HepG2 (cell line): ENCODE data around the gene MYL2. TPM values are rescaled to one million over a fixed set of nuclear protein-coding genes. Genes with fewer than 3 reads are reported as not detected.

Experiments
- ATAC-seq: fragments of 200-7000 bp; cut with Tn5 transposase; 3 replicates; pipeline ENCODE4 v1.9.1; 2020; ENCODE audit warnings: mild to moderate bottlenecking, moderate library complexity
- BruUV-seq: library from RNA; stranded (reverse); fragments of 400-500 nt; replicated peaks from 2 replicates; lab custom pipeline; 2021; lab: Mats Ljungman, UMichigan
- CTCF ChIA-PET: fragments of 300-600 bp; formaldehyde crosslinking; extraction: SDS; loops from one replicate; lab custom pipeline; 2021; ENCODE audit warnings: low total read pairs, inconsistent platforms, low intra/inter-chr PET ratio; lab: Yijun Ruan, JAX
- POLR2A ChIA-PET: fragments of 350-600 bp; sonication (Branson Sonifier 250); formaldehyde crosslinking; loops from one replicate; lab custom pipeline; 2020; ENCODE audit warnings: antibody characterized with exemption, inconsistent platforms; lab: Yijun Ruan, JAX
- DNase-seq: peaks from one replicate; pipeline ENCODE4 v3.0.0-alpha.2; 2015; ENCODE audit warnings: low spot score
- FAIRE-seq: peaks from 3 replicates; lab custom pipeline; 2011; peaks lifted over from hg19 to GRCh38; lab: Jason Lieb, UNC
- H2AFZ ChIP-seq: one replicate; pipeline ENCODE4 v1.6.1; 2011; ENCODE audit warnings: low read length, inconsistent platforms
- H3K27ac ChIP-seq: fragments of 300-600 bp; 3 replicates; pipeline ENCODE4 v1.8.0; 2011; ENCODE audit warnings: mixed run types, mild to moderate bottlenecking, mixed read lengths, low read length, inconsistent platforms; ENCODE audit not compliant: insufficient read depth; ENCODE audit errors: extremely low read length
- H3K27me3 ChIP-seq, 2 experiments: fragments of 200-600 bp in 1 of 2; 2 replicates in 1 of 2; 3 replicates in 1 of 2; pipeline versions ENCODE4 v1.6.0 to v1.8.0; 2011; ENCODE audit warnings: low read length in 2 of 2, mild to moderate bottlenecking in 2 of 2, moderate library complexity in 2 of 2, inconsistent platforms in 1 of 2; ENCODE audit not compliant: insufficient read depth in 2 of 2, control insufficient read depth in 1 of 2
- H3K36me3 ChIP-seq, 2 experiments: fragments of 200-600 bp in 1 of 2; replicated peaks in 1 of 2; 2 replicates in 1 of 2; 3 replicates in 1 of 2; pipeline versions ENCODE4 v1.5.1 to v1.8.0; 2011; ENCODE audit warnings: low read length in 2 of 2, inconsistent platforms in 1 of 2; ENCODE audit not compliant: insufficient read depth in 2 of 2, control insufficient read depth in 1 of 2
- H3K4me1 ChIP-seq: 2 replicates; pipeline ENCODE4 v1.5.1; 2012; ENCODE audit warnings: low read length, inconsistent platforms; ENCODE audit not compliant: insufficient read depth
- H3K4me2 ChIP-seq: 2 replicates; pipeline ENCODE4 v1.6.0; 2011; ENCODE audit warnings: low read depth, low read length, inconsistent platforms
- H3K4me3 ChIP-seq, 3 experiments: fragments of 200-600 bp in 1 of 3; sonication (generic), shearing (Covaris generic) in 1 of 3; replicated peaks in 1 of 3; 2 replicates each; pipeline ENCODE4 v1.5.1; 2011 to 2016; ENCODE audit warnings: low read length in 3 of 3, inconsistent platforms in 2 of 3, low read depth in 2 of 3, mild to moderate bottlenecking in 2 of 3, control low read depth in 1 of 3, mixed read lengths in 1 of 3; ENCODE audit not compliant: insufficient read depth in 1 of 3
- H3K79me2 ChIP-seq: one replicate; pipeline ENCODE4 v1.6.1; 2011; ENCODE audit warnings: low read length, inconsistent platforms; ENCODE audit not compliant: insufficient read depth
- H3K9ac ChIP-seq: 2 replicates; pipeline ENCODE4 v1.6.0; 2011; ENCODE audit warnings: mild to moderate bottlenecking, low read depth, low read length, inconsistent platforms; ENCODE audit not compliant: insufficient read depth
- H3K9me3 ChIP-seq: 2 replicates; pipeline ENCODE4 v1.5.1; 2012; ENCODE audit warnings: mild to moderate bottlenecking, low read length
- H4K20me1 ChIP-seq: 2 replicates; pipeline ENCODE4 v1.6.0; 2011; ENCODE audit warnings: inconsistent platforms, mild to moderate bottlenecking, low read length, moderate library complexity; ENCODE audit not compliant: insufficient read depth
- ATF7 ChIP-seq, 2 experiments: fragments of 450-650 bp in 1 of 2; sonication (generic) in 1 of 2; formaldehyde crosslinking in 1 of 2; IDR thresholded peaks; 2 replicates each; pipeline versions ENCODE4 v1.4.0 to v1.6.1; 2016 to 2020; ENCODE audit warnings: antibody characterized with exemption in 1 of 2, mild to moderate bottlenecking in 1 of 2, missing genetic modification reagents in 1 of 2
- MXD4 ChIP-seq: IDR thresholded peaks from 2 replicates; pipeline ENCODE4 v1.6.1; 2016; ENCODE audit warnings: mild to moderate bottlenecking, missing biosample characterization, missing genetic modification reagents
- ZNF687 ChIP-seq: sonication (generic); formaldehyde crosslinking; IDR thresholded peaks from 2 replicates; pipeline ENCODE4 v1.5.1; 2020; ENCODE audit warnings: mild to moderate bottlenecking, missing genetic modification reagents, moderate library complexity
- WGBS: methylation state at CpG from one replicate; pipeline ENCODE4 v1.1.6; 2017; ENCODE audit warnings: low lambda C conversion rate; 5-methylcytosine and 5-hydroxymethylcytosine counted together
- in situ Hi-C: cut with HindIII; loops from 2 replicates; pipeline ENCODE4 v1.10.0; 2017; ENCODE audit warnings: low pct_unique_long_range_greater_than_20kb; ENCODE audit not compliant: extremely low pct_ligation_motif_present
- intact Hi-C: fragments of 100-400 bp; cut with micrococcal nuclease; formaldehyde crosslinking; loops from one replicate; pipeline ENCODE4 v1.10.0; 2022; ENCODE audit not compliant: unreplicated experiment
- polyA plus RNA-seq, 8 experiments: library from polyadenylated mRNA; depleted of rRNA in 3 of 8; stranded (reverse) in 7 of 8; unstranded in 1 of 8; fragments of >200 nt; fragmentation: Illumina TruSeq in 4 of 8; extraction: Trizol in 4 of 8; gene quantifications; 2 replicates each; pipeline versions ENCODE4 v1.2.1 to v1.2.3, GENCODE V29; 2011 to 2016; ENCODE audit warnings: low read depth in 4 of 8, missing spikeins in 1 of 8, mixed read lengths in 1 of 8; ENCODE audit not compliant: insufficient read depth in 1 of 8
- total RNA-seq, 5 experiments: library from RNA; depleted of rRNA; stranded (reverse); fragments of >200 nt; fragmentation: Illumina TruSeq; extraction: Trizol; gene quantifications; 2 replicates each; pipeline ENCODE4 v1.2.3, GENCODE V29; 2016; ENCODE audit warnings: low read depth in 1 of 5

The MYL2 gene
- total and polyA plus RNA-seq, 2 of the 13 experiments (the other 11 are each of a cell fraction or from before 2014, with no cell fraction given), result not detected

GRCh38 chr12:110927546-110927945 lies 7.2 kb upstream of the MYL2 start:
- Histone ChIP-seq H3K79me2 (no peaks in the 10 kb centered on the region), H3K4me2 (no peak overlapping the region), H2AFZ (no peak overlapping the region), H3K27ac (no peak overlapping the region), H3K36me3 (no peaks in the 10 kb centered on the region), H4K20me1 (no peaks in the 10 kb centered on the region), H3K27me3 (peaks cover 1 to 25% of the 10 kb centered on the region in 2 experiments; a peak in 4 of 5 replicates), H3K9me3 (no peaks in the 10 kb centered on the region), H3K4me1 (no peaks in the 10 kb centered on the region), H3K4me3 (no peak overlapping the region), H3K9ac (no peak overlapping the region)
- no peak for DNase-seq
- CTCF ChIA-PET, result no interaction called here
- FAIRE-seq, result no peak
- peak; percentile 92 for TF ChIP-seq ATF7 (IDR thresholded peaks at IDR 0.05)
- TF ChIP-seq ATF7 (CRISPR knock-in tag; IDR thresholded peaks at IDR 0.05), result no peak
- no peak for TF ChIP-seq MXD4 (CRISPR knock-in tag)
- no peak for TF ChIP-seq ZNF687 (CRISPR knock-in tag)
- intact Hi-C loops (no loop called here), in situ Hi-C loops (no loop called here)
- POLR2A ChIA-PET, result no interaction called here
- 3% methylated on average over 6 of the region's 6 CpGs for WGBS
- BruUV-seq, result no TSS peak
- no peak for ATAC-seq
